ENCODE results near the gene MAP3K21.

- TF ChIP-seq EZH2phosphoT487 (IDR thresholded peaks at IDR 0.05): no peak
- TF ChIP-seq, protein P1, sequence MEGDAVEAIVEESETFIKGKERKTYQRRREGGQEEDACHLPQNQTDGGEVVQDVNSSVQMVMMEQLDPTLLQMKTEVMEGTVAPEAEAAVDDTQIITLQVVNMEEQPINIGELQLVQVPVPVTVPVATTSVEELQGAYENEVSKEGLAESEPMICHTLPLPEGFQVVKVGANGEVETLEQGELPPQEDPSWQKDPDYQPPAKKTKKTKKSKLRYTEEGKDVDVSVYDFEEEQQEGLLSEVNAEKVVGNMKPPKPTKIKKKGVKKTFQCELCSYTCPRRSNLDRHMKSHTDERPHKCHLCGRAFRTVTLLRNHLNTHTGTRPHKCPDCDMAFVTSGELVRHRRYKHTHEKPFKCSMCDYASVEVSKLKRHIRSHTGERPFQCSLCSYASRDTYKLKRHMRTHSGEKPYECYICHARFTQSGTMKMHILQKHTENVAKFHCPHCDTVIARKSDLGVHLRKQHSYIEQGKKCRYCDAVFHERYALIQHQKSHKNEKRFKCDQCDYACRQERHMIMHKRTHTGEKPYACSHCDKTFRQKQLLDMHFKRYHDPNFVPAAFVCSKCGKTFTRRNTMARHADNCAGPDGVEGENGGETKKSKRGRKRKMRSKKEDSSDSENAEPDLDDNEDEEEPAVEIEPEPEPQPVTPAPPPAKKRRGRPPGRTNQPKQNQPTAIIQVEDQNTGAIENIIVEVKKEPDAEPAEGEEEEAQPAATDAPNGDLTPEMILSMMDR (IDR thresholded peaks at IDR 0.05): no peak
- peak; percentile 16 for TF ChIP-seq EZH2 (IDR thresholded peaks at IDR 0.05)
Observed at GRCh38 chr1:233327651-233328141, at the start of gene MAP3K21.
